Superior temporal gyrus (tissue), 1 donor: Measurements from ENCODE around the gene MAMDC4.

Experiments used
- DNase-seq: peaks from one replicate; pipeline ENCODE4 v3.0.0-alpha.2; 2016; ENCODE audit errors: extremely low spot score

MAMDC4 gene

DNA sequence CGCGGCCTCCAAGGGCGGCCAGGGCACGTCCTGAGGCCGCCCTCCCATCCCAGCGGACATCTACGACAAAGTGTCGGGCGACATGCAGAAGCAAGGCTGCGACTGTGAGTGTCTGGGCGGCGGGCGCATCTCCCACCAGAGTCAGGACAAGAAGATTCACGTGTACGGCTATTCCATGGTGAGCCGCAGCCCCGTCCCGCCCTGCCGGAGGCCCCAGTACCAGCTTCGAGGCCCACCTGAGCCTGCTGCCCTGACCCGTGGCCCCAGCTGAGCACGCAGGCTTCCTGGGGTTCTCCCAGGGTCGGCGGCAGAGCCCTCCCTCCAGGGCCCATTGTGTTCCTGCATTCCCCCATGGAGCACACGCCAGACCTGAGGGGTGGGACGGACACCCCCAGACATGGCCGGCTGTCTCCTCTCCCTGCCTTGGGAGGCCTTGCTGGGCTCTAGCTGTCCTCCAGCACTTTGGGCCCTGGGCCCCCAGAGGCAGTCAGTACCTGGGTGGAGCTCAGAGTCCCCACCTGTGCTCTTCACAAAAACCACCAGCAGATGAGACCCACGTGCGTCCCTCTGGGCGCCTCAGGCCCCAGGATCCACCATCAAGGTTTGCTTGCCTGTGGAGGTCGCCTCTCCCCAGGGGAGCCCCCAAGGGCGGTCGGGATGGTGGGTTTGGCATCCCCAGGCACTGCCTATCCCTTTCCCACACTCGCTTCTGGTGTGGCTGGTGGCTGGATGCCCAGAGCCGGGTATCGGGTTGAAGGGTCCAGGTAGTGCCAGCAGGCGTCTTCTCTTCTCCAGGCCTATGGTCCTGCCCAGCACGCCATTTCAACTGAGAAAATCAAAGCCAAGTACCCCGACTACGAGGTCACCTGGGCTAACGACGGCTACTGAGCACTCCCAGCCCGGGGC lies 1.9 kb upstream of the MAMDC4 start:
- DNase-seq = no peak

DNA sequence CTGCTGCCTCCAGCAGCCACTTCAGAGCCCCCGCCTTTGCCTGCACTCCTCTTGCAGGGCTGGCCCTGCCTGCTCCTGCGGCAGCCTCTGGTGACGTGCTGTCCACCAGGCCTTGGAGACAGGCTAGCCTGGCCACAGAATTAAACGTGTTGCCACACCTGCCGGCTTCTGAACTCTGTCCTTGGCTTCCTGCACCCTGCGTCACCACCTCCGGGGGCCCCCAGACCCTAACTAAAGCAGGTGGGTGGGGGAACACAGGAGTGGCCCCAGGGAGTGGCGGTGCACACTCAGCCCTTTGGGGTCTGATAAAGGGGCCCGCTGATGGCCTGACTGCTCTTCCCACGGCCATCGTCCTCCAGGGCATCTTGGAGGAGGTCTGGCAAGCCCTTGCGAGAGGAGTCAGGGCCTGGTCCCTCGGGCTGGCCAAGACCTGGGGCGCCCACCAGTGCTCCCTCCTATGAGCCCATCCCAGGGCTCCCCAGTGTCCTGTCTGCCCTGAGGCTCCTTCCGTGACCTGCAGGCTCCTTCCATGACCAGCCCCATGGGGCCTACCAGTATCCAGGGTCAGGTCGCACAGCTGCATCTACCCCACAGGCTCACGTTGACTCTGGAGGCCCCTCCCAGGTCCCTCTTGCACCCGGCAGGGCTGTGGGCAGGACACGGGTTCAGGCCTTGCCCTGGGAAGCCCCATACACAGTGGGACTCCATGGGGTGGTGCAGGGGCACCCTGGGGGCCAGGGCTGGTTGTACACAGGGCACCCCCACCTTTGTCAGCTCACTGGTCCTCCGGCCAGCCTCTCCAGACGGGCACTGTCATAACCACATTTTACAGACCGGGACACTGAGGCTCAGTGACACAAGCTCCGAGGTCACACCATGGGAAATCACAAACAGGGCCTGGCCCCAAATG lies 1.0 kb upstream of the MAMDC4 start:
- DNase-seq = no peak

DNA sequence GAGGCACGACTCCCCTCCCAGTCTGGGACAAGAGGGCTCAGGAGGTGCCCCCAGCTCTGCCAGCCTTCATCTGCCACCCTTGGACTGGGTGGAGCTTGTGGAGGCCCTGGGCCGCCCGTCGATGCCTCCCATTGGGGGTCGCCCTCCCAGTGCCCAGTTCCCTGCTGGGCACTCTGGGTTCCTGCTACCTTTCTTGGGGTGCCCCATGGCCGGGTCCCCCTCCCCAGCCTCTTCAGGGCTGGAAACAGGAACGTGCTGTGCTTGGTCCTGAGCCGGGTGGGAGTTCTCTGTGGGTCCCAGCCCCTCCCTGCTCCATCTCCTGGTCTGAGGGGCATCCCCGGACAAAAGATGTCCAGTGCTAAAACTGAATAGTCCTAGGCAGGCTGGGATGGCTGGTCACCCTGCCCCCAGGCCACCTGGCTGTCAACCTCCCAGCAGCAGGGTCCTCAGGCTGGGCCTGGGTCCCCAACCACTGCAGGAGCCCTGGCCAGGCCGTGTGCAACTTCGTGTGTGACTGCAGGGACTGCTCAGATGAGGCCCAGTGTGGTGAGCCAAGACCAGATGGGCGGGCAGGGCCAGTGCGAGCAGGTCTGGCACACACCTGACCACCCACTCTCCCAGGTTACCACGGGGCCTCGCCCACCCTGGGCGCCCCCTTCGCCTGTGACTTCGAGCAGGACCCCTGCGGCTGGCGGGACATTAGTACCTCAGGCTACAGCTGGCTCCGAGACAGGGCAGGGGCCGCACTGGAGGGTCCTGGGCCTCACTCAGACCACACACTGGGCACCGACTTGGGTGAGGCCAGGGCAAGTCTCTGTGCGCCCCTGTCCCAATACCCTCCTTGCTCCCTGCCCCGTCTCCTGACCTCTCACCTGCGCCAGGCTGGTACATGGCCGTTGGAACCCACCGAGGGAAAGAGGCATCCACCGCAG lies 784 bp downstream of the MAMDC4 start:
- no peak for DNase-seq

DNA sequence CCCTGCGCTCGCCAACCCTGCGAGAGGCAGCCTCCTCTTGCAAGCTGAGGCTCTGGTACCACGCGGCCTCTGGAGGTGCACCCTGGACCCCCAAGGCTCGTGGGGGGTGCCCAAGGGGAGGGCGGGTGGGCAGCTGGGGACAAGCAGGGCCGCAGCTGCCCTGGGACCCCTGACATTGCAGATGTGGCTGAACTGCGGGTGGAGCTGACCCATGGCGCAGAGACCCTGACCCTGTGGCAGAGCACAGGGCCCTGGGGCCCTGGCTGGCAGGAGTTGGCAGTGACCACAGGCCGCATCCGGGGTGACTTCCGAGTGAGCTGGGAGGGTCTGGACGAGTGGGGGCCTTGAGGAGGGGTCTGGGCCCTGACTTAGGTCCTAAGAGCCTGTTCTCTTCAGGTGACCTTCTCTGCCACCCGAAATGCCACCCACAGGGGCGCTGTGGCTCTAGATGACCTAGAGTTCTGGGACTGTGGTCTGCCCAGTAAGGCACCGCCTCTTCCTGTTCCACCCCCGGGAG lies 1.5 kb downstream of the MAMDC4 start:
- DNase-seq = no peak

DNA sequence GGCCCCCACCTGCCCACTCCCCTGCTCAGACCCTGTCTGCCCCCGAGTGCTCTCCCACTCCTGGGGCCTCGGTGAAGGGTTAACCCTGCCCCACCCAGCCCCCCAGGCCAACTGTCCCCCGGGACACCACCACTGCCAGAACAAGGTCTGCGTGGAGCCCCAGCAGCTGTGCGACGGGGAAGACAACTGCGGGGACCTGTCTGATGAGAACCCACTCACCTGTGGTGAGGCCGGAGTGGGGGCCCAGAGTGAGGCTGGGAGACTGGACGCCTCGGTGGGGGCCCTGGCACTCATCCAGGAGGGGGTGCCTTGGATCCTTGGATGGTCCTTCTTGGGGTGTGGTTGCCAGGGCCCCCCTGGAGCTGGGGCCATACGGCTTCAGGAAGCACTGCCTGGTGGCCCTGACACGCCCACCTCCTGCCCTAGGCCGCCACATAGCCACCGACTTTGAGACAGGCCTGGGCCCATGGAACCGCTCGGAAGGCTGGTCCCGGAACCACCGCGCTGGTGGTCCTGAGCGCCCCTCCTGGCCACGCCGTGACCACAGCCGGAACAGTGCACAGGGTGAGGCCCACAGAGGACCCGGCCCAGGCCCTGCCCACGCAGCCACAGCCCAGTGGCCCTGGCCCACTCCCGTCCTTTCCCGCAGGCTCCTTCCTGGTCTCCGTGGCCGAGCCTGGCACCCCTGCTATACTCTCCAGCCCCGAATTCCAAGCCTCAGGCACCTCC lies 2.1 kb downstream of the MAMDC4 start:
- no peak for DNase-seq

DNA sequence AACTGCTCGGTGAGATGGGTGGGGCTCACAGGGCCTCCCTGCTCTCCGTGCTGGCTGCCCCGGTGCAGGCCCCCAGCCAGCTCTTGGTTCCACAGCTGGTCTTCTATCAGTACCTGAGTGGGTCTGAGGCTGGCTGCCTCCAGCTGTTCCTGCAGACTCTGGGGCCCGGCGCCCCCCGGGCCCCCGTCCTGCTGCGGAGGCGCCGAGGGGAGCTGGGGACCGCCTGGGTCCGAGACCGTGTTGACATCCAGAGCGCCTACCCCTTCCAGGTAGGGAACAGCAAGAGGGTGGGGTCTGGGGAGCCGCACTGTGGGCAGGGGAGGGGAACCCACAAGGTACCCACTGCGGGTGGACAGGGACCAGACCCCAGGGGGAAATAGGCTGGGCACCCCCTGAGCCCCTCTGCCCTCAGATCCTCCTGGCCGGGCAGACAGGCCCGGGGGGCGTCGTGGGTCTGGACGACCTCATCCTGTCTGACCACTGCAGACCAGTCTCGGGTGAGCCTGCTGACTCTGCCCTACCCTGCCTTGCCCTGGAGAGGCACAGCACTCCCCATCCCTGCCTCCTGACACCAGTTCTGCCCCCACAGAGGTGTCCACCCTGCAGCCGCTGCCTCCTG lies 2.8 kb downstream of the MAMDC4 start:
- DNase-seq = no peak

DNA sequence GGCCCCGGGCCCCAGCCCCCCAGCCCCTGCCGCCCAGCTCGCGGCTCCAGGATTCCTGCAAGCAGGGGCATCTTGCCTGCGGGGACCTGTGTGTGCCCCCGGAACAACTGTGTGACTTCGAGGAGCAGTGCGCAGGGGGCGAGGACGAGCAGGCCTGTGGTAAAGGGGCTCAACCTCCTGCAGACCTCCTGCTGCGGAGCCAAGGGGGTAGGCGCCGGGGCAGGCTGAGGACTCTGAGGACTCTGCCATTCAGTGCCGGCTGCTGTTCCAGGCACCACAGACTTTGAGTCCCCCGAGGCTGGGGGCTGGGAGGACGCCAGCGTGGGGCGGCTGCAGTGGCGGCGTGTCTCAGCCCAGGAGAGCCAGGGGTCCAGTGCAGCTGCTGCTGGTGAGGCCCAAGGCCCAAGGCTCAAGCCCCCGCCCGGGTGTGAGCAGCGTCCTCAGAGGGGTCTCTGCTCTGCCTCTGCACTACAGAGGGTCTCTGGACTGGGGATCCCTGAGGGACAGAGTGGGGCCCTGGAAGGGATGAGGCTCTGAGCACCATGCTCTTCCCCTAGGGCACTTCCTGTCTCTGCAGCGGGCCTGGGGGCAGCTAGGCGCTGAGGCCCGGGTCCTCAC lies 3.4 kb downstream of the MAMDC4 start:
- DNase-seq = no peak

DNA sequence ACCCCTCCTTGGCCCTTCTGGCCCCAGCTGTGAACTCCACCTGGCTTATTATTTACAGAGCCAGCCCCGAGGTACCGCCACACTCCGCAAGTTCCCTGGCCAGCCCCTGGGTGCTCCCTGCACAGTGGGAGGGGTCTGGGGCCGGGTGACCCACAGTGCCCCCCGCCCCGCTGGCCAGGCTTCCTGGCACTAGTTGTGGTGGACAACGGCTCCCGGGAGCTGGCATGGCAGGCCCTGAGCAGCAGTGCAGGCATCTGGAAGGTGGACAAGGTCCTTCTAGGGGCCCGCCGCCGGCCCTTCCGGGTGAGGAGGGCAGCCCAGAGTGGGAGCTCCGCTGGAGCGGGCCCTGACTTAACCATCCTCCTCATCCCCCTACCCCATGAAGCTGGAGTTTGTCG lies 3.9 kb downstream of the MAMDC4 start:
- no peak for DNase-seq

DNA sequence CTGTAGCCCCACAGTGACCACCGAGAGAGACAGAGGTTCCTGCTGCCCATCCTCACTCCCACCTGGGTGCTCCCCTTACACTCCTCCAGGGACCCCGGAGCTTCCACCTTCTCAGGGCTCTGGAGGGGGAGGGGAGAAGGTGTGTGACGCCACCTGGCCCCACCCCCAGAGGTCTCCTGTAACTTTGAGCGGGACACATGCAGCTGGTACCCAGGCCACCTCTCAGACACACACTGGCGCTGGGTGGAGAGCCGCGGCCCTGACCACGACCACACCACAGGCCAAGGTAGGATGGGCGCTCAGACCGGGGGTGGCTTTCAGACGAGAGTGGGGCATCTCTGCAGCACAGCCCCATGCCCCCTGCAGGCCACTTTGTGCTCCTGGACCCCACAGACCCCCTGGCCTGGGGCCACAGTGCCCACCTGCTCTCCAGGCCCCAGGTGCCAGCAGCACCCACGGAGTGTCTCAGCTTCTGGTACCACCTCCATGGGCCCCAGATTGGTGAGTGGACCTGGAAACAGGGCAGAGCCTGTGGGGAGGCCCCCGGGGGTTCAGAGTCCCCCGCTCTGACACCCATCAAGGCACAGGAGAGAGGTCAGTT lies 4.5 kb downstream of the MAMDC4 start:
- DNase-seq = no peak

DNA sequence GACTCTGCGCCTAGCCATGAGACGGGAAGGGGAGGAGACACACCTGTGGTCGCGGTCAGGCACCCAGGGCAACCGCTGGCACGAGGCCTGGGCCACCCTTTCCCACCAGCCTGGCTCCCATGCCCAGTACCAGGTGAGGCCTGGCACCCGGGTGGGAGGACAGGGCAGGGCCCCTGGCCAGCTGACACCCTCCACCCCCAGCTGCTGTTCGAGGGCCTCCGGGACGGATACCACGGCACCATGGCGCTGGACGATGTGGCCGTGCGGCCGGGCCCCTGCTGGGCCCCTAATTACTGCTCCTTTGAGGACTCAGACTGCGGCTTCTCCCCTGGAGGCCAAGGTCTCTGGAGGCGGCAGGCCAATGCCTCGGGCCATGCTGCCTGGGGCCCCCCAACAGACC lies 5.0 kb downstream of the MAMDC4 start:
- no peak for DNase-seq

DNA sequence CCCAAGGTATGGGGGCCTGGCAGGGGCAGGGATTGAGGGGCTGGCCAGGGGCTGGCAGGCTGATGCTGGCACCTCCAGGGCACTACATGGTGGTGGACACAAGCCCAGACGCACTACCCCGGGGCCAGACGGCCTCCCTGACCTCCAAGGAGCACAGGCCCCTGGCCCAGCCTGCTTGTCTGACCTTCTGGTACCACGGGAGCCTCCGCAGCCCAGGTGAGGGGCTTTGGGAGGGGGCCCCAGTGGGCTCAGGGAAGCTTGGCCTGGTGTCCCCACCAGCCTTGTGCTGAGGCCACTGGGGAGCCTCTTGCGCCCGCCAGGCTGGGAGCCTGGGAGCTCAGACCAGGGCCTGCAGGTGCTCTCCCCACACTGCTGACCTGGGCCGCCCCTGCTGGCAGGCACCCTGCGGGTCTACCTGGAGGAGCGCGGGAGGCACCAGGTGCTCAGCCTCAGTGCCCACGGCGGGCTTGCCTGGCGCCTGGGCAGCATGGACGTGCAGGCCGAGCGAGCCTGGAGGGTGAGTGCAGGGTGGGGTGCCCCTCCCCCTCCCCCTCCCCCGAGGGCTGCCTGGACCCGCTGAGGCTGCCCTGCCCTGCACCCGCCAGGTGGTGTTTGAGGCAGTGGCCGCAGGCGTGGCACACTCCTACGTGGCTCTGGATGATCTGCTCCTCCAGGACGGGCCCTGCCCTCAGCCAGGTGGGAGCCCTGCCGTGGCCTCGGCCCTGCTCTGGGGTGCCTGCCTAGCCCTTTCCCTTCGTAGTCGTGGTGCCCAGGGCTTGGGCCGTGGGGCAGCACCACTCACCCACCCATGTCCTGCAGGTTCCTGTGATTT lies 5.7 kb downstream of the MAMDC4 start:
- no peak for DNase-seq

DNA sequence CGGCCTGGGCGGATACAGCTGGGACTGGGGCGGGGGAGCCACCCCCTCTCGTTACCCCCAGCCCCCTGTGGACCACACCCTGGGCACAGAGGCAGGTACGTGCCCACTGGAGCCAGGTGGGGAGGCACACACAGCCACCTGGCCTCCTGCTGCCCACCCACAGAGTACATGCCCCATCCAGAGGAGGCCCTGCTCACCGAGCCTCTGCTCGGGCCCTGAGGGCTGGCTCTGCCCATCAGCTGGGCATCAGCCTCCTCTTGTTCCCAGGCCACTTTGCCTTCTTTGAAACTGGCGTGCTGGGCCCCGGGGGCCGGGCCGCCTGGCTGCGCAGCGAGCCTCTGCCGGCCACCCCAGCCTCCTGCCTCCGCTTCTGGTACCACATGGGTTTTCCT lies 6.3 kb downstream of the MAMDC4 start:
- no peak for DNase-seq

DNA sequence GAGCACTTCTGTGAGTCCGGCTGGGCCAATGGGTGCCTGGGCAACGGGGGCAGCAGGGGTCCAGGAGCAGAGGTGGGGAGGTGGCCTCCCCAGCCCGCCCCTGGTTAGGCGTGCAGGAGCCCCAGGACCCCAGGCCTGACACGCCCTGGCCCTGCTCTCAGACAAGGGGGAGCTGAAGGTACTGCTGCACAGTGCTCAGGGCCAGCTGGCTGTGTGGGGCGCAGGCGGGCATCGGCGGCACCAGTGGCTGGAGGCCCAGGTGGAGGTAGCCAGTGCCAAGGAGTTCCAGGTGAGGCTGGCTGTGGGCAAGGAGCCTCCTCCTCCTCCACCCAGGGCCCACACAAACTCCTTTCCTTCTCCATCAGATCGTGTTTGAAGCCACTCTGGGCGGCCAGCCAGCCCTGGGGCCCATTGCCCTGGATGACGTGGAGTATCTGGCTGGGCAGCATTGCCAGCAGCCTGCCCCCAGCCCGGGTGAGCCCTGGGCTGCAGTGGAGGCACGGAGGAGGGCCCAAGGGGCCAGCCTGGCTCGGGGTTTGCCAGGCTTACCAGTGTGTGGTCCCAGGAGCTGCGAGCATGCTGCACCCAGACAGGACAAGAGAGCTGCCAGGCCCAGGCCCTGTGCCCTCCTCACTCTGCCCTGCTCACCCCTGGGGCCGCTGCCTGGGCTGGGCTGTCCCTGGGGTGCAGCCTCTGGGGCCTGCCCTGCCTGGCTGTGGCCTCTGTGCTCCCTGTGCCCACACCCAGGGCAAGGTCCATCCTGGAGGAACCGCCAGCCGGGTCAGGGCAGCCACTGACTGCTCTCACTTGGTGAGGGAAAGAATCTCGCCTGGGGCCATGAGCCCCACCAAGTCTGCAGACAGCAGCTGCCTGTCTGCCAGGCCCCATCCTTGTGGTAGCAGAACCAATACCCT lies 7.0 kb downstream of the MAMDC4 start:
- DNase-seq = peak; percentile 57

DNA sequence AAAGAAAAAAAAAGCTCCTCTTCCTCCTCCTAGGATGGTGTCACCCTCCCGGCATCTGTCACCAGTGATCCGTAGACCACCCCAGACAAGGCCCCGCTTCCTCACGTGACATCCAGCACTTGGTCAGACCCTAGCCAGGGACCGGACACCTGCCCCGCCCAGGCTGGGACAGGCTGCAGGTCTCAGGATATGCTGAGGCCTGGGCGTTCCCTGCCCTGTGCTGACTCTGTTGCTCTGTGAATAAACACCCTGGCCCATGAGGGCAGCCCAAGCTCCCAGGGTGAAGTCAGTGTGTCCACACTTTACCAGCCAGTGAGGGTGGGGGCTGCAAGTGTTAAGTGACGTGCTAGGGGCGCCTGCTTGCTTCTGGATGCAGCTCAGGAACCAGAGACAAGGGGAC lies 8.4 kb downstream of the MAMDC4 start:
- DNase-seq = no peak

DNA sequence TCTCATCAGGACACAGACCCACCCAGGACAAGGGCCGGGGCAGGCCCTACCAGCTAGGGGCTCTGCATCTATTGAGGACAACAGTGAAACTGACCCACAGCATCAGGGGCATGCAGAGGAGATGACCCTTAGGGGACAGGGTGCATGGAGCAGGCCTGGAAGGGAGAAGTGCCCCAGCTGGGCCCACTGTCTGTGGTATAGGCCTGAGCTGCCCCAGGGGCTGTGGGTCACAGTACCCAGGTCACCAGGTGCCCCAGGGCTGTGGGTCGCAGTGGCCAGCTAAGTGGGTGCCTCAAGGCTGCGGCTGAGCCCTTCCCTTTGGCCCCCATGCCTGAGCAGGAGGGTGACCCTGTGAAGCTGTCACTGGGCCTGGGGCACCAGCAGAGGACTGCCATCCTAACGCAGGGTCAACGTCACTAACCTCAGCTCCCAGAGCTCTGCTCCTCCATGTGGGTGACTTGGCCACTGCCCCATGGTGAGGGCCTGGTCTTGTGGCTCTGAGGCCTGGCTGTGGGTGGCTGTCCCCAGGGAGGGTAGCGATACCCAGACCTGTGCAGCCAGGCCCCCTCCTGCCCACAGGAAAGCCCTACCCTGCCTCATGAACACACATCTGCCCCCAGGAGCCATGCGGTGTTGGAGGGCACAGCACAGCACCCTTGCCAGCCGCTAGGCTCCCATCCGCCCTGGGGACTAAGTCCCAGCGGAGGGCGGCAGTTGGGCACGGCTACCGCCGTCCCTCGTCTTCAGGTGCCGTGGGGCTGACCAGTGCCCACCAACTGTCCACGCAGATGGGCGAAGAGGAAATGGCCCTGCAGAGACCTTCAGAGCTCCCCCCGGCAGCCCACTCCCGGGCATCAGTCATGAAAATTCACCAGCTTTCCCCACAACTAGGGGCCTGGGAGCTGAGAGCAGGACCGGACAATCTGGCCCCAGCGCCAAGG lies 9.1 kb downstream of the MAMDC4 start:
- no peak for DNase-seq

DNA sequence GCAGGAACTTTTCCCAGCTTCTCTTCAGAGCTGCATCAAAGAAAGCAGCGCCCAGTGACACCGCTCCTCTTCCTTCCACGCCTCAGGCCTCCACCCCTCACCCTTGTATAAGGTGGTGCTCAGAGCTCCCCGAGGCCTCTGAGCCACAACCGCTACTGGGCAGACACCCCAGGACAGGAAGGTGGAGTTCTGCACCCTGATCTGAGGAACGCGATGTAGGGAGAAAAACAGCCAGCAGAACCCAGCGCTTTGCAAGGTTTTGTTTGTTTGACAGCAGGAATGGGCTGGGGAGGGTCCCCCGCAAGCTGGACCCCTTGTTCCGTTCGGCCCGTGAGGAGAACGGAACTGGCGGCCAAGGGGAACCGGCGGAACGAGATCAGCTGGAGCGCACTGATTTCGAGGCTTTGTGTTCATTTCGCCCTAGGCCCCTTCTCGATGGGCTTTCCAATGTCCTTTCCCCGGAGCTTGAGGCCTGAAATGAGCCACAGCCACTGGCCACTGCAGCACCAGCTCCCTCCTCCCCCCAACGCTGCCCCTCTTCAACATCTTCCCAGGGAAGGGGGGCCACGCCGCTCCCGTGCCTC lies 9.8 kb downstream of the MAMDC4 start:
- DNase-seq = no peak
